ENCODE results near the gene FGR.

Gene FGR

GRCh38 chr1:27589841-27590426 is 45.1 kb downstream of the FGR start:
- peak in 28 of 58 donors; percentile 12 to 67 (median 34) for DNase-seq

GRCh38 chr1:27589441-27589840 is 45.5 kb downstream of the FGR start:
- no peak for DNase-seq

- DNase-seq = no peak
Measured at GRCh38 chr1:27588256-27589232, 46.4 kb downstream of the FGR start.

- DNase-seq = no peak
Measured at GRCh38 chr1:27585684-27586083, 49.3 kb downstream of the FGR start.

- no peak for DNase-seq
Measured at GRCh38 chr1:27584453-27584852, 50.5 kb downstream of the FGR start.

GRCh38 chr1:27583479-27583878 is 51.5 kb downstream of the FGR start:
- DNase-seq = no peak

GRCh38 chr1:27581823-27582243 is 53.2 kb downstream of the FGR start:
- DNase-seq = no peak

- no peak for DNase-seq
Measured at GRCh38 chr1:27577504-27578188, 57.3 kb downstream of the FGR start.

GRCh38 chr1:27576806-27577227 is 58.2 kb downstream of the FGR start:
- no peak for DNase-seq

- DNase-seq = peak in 45 of 58 donors; percentile 22 to 78 (median 54)
Measured at GRCh38 chr1:27575840-27576331, 59.1 kb downstream of the FGR start.

- DNase-seq = peak in 32 of 58 donors; percentile 24 to 71 (median 52)
Measured at GRCh38 chr1:27574871-27575831, 59.8 kb downstream of the FGR start.

GRCh38 chr1:27574001-27574781 is 60.8 kb downstream of the FGR start:
- DNase-seq = no peak

- peak in 1 of 58 donors; percentile 27 for DNase-seq
Measured at GRCh38 chr1:27572679-27573426, 62.1 kb downstream of the FGR start.

- no peak for DNase-seq
Measured at GRCh38 chr1:27572019-27572678, 62.8 kb downstream of the FGR start.

- peak in 45 of 58 donors; percentile 15 to 78 (median 42) for DNase-seq
Measured at GRCh38 chr1:27571439-27572018, 63.5 kb downstream of the FGR start.

GRCh38 chr1:27570784-27571183 is 64.2 kb downstream of the FGR start:
- DNase-seq = no peak

- no peak for DNase-seq
Measured at GRCh38 chr1:27570356-27570755, 64.6 kb downstream of the FGR start.

Measured in anterior cingulate cortex (tissue), 58 donors.